Aorta (tissue), 5 donors: Measurements from ENCODE around the gene ALKBH5. TPM values are rescaled to one million over a fixed set of nuclear protein-coding genes. Genes with fewer than 3 reads are reported as not detected.
A peak's percentile ranks its signal among the peaks of the same experiment; 100 is the strongest.

ENCODE experiments used
- ATAC-seq: fragments of 200-7000 bp; cut with Tn5 transposase; one replicate; pipeline ENCODE4 v1.9.1; 2022; ENCODE audit warnings: moderate library complexity; ENCODE audit not compliant: low FRiP score
- DNase-seq, 2 donors: peaks; one replicate each; pipeline ENCODE4 v3.0.0-alpha.2; 2020
- H3K27ac ChIP-seq, 2 donors: one replicate each; pipeline ENCODE4 v1.5.1; 2013; ENCODE audit warnings: low read length in 2 of 2, mild to moderate bottlenecking in 2 of 2, moderate library complexity in 2 of 2, control low read depth in 1 of 2, inconsistent platforms in 1 of 2, low read depth in 1 of 2
- H3K27me3 ChIP-seq, 2 donors: one replicate each; pipeline ENCODE4 v1.6.1; 2013; ENCODE audit warnings: control low read depth in 1 of 2, low read length in 1 of 2, mild to moderate bottlenecking in 1 of 2, moderate library complexity in 1 of 2; ENCODE audit not compliant: insufficient read depth in 2 of 2, control insufficient read depth in 1 of 2
- H3K36me3 ChIP-seq, 2 donors: one replicate each; pipeline ENCODE4 v1.6.1; 2013; ENCODE audit warnings: control low read depth in 1 of 2, low read length in 1 of 2, mild to moderate bottlenecking in 1 of 2; ENCODE audit not compliant: insufficient read depth in 2 of 2, control insufficient read depth in 1 of 2
- H3K4me1 ChIP-seq, 2 donors: one replicate each; pipeline ENCODE4 v1.6.1; 2013; ENCODE audit warnings: low read length in 2 of 2, control low read depth in 1 of 2, mild to moderate bottlenecking in 1 of 2, moderate library complexity in 1 of 2; ENCODE audit not compliant: insufficient read depth in 2 of 2, control insufficient read depth in 1 of 2
- H3K4me3 ChIP-seq, 2 donors: one replicate each; pipeline ENCODE4 v1.5.1; 2013; ENCODE audit warnings: low read length in 2 of 2, control low read depth in 1 of 2, mild to moderate bottlenecking in 1 of 2
- H3K9me3 ChIP-seq: one replicate; pipeline ENCODE4 v1.6.1; 2013; ENCODE audit warnings: mild to moderate bottlenecking, low read length; ENCODE audit not compliant: control insufficient read depth
- WGBS, 2 donors: extraction: QIAGEN DNeasy Blood & Tissue Kit; methylation state at CpG; one replicate each; pipeline ENCODE4 v1.1.7; 2013; 5-methylcytosine and 5-hydroxymethylcytosine counted together
- intact Hi-C, 2 donors: fragments of 100-400 bp; cut with DNase I; formaldehyde crosslinking; loops; one replicate each; pipeline versions ENCODE4 v1.14.2 to v1.15.0; 2022
- polyA plus RNA-seq, 2 donors: library from polyadenylated mRNA; stranded (reverse); fragments of 200-250 nt; gene quantifications; one replicate each; pipeline ENCODE4 v1.2.3, GENCODE V29; 2013
- total RNA-seq, 2 donors: library from RNA; stranded (reverse); fragmentation: NEBNext Ultra II Directional; extraction: Animal tissue kit (Norgen Biotek cat#: 25700); gene quantifications; one replicate each; pipeline ENCODE4 v1.2.1, GENCODE V29; 2021
- donor health status: healthy with polysubstance abuse.
- donor health status: Bipolar disorder and iron deficiency.
- donor health status: DM: no; HTN: no; CAD: no.
- donor health status: DM: no; HTN: no; CAD: no.
- donor health status: DM: yes; HTN: yes; CAD: no.

ALKBH5 gene
- total and polyA plus RNA-seq, 4 donors, result 33.0 to 114 (median 66.0) TPM

DNA sequence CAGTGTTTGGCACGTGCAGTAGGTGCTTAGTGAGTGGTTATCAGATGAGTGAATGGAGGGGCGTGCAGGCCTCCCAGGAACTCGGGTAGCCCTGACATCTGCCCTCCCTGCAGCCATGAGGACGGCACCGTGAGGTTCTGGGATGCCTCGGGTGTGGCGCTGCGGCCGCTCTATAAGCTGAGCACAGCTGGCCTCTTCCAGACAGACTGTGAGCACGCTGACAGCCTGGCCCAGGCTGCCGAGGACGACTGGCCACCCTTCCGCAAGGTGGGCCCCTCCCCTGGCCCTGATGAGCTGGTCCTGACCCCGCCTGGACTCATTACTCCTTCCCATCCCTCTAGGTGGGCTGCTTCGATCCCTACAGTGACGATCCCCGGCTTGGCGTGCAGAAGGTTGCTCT, 52.9 kb downstream of the ALKBH5 start:
- intact Hi-C loops, result no loop called here
- DNase-seq (no peak), ATAC-seq (no peak)
- H3K4me1 ChIP-seq, result no peaks in the 10 kb centered on the region
- no peaks in the 10 kb centered on the region for H3K9me3 ChIP-seq
- H3K27ac ChIP-seq, result no peak overlapping the region
- no peaks in the 10 kb centered on the region for H3K27me3 ChIP-seq
- H3K36me3 ChIP-seq, result peaks cover 0 to 8% of the 10 kb centered on the region in 2 donors
- H3K4me3 ChIP-seq, result no peak overlapping the region
- WGBS, 2 donors, result 90 to 93% methylated on average over 18 of the region's 18 CpGs

DNA sequence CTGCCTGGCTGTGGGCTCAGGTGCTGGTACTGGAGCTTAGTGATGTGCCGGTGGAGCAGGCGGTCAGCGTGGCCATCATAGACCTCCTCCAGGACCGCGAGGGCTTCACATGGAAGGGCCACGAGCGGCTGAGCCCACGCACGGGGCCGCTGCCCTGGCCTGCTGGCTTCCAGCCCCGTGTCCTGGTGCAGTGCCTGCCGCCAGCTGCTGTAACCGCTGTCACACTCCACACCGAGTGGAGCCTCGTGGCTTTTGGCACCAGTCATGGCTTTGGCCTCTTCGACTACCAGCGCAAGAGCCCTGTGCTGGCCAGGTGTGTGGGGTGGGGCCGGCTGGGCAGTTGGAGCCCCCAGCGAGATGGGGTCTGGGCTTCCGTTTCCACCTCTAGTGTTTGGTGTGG, 53.8 kb downstream of the ALKBH5 start:
- DNase-seq (no peak), ATAC-seq (no peak)
- intact Hi-C loops, result no loop called here
- 88 to 91% methylated on average over 20 of the region's 20 CpGs for WGBS, 2 donors
- peaks cover 0 to 10% of the 10 kb centered on the region in 2 donors for H3K36me3 ChIP-seq
- no peak overlapping the region for H3K27ac ChIP-seq
- H3K4me1 ChIP-seq, result no peaks in the 10 kb centered on the region
- no peaks in the 10 kb centered on the region for H3K9me3 ChIP-seq
- no peaks in the 10 kb centered on the region for H3K27me3 ChIP-seq
- H3K4me3 ChIP-seq, result no peak overlapping the region

DNA sequence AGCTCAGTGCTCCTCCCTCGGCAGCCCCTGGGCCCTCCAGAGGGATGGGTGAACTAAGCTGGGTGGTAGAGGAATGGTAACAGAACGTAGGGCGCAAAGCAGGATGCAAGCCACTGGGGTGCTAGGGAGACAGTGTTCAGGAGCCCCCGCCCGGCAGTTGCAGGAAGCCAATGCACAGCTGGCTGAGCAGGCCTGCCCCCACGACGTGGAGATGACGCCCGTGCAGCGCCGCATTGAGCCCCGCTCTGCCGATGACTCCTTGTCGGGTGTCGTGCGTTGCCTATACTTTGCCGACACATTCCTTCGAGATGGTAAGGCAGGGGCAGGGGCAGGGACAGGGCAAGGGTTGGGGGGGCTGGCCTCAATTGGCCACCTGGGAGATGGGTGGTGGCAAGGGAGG, 54.7 kb downstream of the ALKBH5 start:
- Histone ChIP-seq H3K27me3 (no peaks in the 10 kb centered on the region), H3K9me3 (no peaks in the 10 kb centered on the region), H3K4me3 (no peak overlapping the region), H3K4me1 (no peaks in the 10 kb centered on the region), H3K27ac (no peak overlapping the region), H3K36me3 (peaks cover 0 to 10% of the 10 kb centered on the region in 2 donors)
- DNase-seq (no peak), ATAC-seq (no peak)
- intact Hi-C loops, result no loop called here
- WGBS, 2 donors, result 93% methylated on average over 18 of the region's 18 CpGs

DNA sequence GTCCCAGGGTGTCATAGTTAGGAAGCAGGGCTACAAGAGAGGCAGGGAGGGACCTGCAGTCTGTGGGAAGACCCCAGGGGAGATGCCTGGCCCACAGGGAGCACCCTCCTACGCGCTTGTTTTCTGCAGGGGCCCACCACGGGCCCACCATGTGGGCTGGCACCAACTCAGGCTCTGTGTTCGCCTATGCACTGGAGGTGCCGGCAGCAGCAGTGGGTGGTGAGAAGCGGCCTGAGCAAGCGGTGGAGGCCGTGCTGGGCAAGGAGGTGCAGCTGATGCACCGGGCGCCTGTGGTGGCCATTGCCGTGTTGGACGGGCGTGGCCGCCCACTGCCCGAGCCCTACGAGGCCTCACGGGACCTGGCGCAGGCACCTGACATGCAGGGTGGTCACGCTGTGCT, 56.8 kb downstream of the ALKBH5 start:
- intact Hi-C loops, result no loop called here
- ATAC-seq (no peak), DNase-seq (no peak)
- WGBS, 2 donors, result 91 to 93% methylated on average over 18 to 19 of the region's 19 CpGs
- H3K9me3 ChIP-seq, result no peaks in the 10 kb centered on the region
- H3K4me3 ChIP-seq, result no peak overlapping the region
- no peaks in the 10 kb centered on the region for H3K27me3 ChIP-seq
- no peak overlapping the region for H3K27ac ChIP-seq
- peaks cover 0 to 8% of the 10 kb centered on the region in 2 donors for H3K36me3 ChIP-seq
- H3K4me1 ChIP-seq, result no peaks in the 10 kb centered on the region

DNA sequence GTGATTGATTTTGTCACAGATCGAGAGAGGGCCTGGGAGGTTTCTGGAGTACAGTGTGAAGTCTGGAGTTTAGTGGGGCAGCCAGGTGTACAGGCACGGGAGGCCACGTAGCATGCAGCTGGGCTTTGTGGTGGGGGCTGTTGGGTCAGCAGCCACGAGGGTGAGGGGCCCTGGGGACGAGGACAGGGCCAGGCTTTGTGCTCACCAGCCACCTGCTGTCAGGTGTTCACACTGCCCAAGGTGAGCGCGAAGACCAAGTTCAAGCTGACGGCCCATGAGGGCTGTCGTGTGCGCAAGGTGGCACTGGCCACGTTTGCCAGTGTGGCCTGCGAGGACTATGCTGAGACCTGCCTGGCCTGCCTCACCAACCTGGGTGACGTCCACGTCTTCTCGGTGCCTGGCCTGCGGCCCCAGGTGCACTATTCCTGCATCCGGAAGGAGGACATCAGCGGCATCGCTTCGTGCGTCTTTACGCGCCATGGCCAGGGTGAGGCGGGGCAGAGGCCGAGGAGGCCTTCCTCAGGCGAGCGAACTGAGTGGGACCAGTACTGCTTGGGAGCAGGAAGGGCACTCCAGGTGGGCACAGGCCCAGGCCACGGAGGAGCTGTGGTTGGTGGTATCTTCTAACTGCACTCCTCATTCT, 57.7 kb downstream of the ALKBH5 start:
- no peaks in the 10 kb centered on the region for H3K27me3 ChIP-seq
- peaks cover 0 to 8% of the 10 kb centered on the region in 2 donors for H3K36me3 ChIP-seq
- H3K4me1 ChIP-seq, result no peaks in the 10 kb centered on the region
- no peak overlapping the region for H3K4me3 ChIP-seq
- DNase-seq, result no peak
- no peaks in the 10 kb centered on the region for H3K9me3 ChIP-seq
- no peak overlapping the region for H3K27ac ChIP-seq
- no peak for ATAC-seq
- 86 to 87% methylated on average over 28 of the region's 28 CpGs for WGBS, 2 donors
- intact Hi-C loops, result no loop called here

DNA sequence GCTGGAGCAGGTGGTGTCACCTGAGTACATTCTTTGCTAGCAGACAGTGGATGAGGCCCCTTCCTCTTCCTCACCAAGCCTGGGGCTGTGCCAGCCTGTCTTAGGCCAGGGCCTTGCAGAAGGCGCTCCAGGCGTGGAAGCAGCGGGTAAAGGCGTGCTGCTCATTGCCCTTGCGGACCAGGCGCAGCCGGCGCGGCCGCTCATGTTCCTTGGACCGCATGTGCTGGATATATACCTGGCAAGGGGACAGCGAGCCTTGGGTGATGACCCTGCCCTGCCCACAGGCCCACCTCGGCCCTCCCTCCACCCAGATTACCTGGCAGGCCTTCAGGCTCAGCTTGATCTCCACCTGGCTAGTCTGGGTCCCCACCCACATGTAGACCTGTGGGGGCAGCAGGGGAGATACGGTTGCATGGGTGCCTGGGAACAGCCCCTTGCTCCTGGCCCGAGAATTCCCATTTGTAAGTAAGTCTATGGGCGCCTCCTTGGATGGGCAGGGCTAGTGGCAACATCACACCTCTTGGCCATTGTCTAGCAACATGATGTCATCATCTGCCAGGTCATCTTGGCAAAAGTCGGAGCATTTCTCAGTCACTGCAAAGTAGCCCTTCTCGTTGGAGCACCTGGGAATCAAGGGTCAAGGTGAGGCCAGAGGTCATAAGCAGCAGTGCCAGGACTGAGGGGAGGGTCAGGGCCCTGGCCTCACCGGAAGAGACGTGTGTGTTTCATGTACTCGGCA, 61.6 kb downstream of the ALKBH5 start:
- ATAC-seq (no peak), DNase-seq (no peak)
- intact Hi-C loops, result no loop called here
- Histone ChIP-seq H3K9me3 (no peaks in the 10 kb centered on the region), H3K36me3 (peaks cover 0 to 6% of the 10 kb centered on the region in 2 donors), H3K27ac (no peak overlapping the region), H3K27me3 (no peaks in the 10 kb centered on the region), H3K4me1 (no peaks in the 10 kb centered on the region), H3K4me3 (no peak overlapping the region)
- whole genome bisulfite sequencing, 2 donors, result 86 to 88% methylated on average over 21 of the region's 21 CpGs

DNA sequence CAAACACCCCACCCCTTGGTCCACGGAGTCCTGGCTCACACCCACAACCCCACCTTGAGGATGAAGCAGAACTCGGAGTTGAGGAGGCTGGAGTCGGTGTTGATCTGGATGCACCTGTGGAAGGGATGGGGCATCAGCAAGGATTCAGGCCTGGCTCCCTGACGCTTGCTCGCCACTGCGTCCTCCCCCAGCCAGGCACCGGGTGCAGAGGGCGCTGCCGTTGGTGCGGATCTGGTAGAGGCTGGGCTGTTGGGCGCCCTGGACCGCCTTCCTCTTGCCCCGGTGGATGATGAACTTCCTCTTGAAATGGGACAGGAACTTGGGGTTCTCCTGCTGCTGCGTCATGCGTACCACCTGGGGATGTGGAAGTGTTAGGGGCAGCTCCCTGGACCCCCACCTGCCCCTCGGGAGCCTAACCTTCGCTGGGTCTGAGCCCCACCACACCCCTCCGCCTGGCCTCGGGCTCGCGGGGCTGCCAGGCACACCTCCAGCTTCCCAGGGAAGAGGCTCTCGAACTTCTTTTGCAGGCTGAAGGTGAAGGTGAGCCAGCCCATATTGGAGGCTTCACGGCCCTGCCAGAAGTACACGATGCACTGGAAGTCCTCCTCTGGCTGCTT, 62.6 kb downstream of the ALKBH5 start:
- DNase-seq (no peak), ATAC-seq (no peak)
- intact Hi-C loops, result no loop called here
- peaks cover 0 to 11% of the 10 kb centered on the region in 2 donors for H3K36me3 ChIP-seq
- no peak overlapping the region for H3K27ac ChIP-seq
- no peak overlapping the region for H3K4me3 ChIP-seq
- H3K4me1 ChIP-seq, result no peaks in the 10 kb centered on the region
- no peaks in the 10 kb centered on the region for H3K27me3 ChIP-seq
- no peaks in the 10 kb centered on the region for H3K9me3 ChIP-seq
- WGBS, 2 donors, result 87% methylated on average over 22 to 24 of the region's 24 CpGs

DNA sequence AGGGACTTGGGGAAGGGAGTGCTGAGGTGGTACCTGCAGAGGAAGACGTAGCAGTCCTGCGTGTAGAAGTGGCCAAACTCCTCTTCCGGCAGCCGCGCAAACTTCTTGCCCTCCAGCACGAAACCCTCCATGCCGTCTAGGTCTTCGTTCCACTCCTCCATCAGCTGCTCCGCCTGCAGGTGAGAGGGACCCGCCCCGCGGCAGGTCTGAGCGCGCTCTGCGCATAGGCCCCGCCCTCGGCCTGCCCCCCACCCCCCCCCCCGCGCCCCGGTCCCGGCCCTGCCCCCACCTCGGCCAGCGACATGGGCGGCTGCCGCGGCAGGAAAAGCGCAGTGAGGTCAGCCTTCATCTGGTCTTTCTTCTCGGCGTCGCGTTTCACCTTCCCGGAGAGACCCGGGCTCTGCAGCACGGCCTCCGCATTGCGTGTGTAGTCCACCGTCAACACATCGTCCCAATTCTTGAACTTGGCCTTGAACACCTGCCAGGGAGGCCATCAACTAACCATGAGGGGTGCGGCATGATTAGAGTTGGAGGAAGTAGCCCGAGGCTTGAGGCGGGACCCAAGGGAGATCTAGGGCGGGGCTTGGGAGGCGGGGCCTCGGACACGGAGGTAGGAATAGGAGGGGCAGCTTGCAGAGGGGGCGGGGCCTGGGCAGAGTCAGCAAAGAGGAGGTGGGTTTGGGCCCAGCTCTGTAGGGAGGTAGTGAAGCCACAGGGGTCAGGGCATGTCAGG, 63.4 kb downstream of the ALKBH5 start:
- Histone ChIP-seq H3K4me1 (no peaks in the 10 kb centered on the region), H3K36me3 (peaks cover 0 to 12% of the 10 kb centered on the region in 2 donors), H3K27ac (no peak overlapping the region), H3K4me3 (no peak overlapping the region), H3K9me3 (no peaks in the 10 kb centered on the region), H3K27me3 (no peaks in the 10 kb centered on the region)
- intact Hi-C loops, result no loop called here
- WGBS, 2 donors, result 54 to 58% methylated on average over 37 to 46 of the region's 46 CpGs
- no peak for DNase-seq
- ATAC-seq, result peak; percentile 3
